ENCODE data around the gene TRPM1. TPM values are rescaled to one million over a fixed set of nuclear protein-coding genes. Genes with fewer than 3 reads are reported as not detected.

The TRPM1 gene
- total RNA-seq, 2 experiments from 2014 or later: not detected

DNA sequence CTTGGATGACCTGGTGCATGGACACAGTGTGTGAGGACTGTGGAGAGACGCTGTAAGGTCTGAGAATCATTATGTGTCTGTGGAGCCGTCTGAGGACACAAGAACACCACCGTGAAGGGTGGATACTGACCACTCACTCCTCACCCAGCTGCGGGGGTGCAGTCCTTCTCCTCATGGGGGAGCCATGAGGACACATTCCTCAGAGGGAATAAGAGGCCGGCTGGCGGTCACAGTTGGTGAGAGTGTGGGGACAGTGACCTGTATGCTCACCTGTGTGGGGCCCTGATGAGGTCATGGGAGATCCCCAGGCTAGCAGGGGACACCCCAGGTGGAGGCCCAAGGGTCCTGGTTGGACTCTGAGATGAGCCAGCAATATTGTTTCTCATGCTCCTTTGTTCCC is 2.5 kb upstream of the TRPM1 start:
- Histone ChIP-seq H3K4me1 (ENCODE audit: insufficient read depth, low read length, poor library complexity, severe bottlenecking) (peaks cover 6% of the 10 kb centered on the region), H4K20me1 (ENCODE audit: insufficient read depth, low read length) (no peaks in the 10 kb centered on the region), H3K4me3 (ENCODE audit: low read depth, low read length, poor library complexity, severe bottlenecking) (no peak overlapping the region), H3K9me3 (ENCODE audit: low read length) (no peaks in the 10 kb centered on the region), H3K79me2 (ENCODE audit: insufficient read depth, low read depth, low read length) (no peaks in the 10 kb centered on the region), H2AFZ (ENCODE audit: low read length) (no peak overlapping the region), H3K36me3 (ENCODE audit: insufficient read depth, low read length) (no peaks in the 10 kb centered on the region), H3K4me2 (ENCODE audit: low read length) (no peak overlapping the region), H3K9me2 (ENCODE audit: insufficient read depth, low read length) (no peaks in the 10 kb centered on the region), H3K27ac (ENCODE audit: low read depth, low read length, poor library complexity, severe bottlenecking) (no peak overlapping the region)
- TF ChIP-seq CTCF (conservative IDR thresholded peaks at IDR 0.05; ENCODE audit: low read length): no peak
- TF ChIP-seq EZH2phosphoT487 (IDR thresholded peaks at IDR 0.05; ENCODE audit: borderline replicate concordance, low read depth, low read length): no peak
- ChIA-PET POLR2A (no interaction called here), CTCF (ENCODE audit: unreplicated experiment) (no interaction called here)
- intact Hi-C loops (cut with micrococcal nuclease; ENCODE audit: unreplicated experiment): no loop called here
- DNase-seq (ENCODE audit: low spot score): no peak
- no TSS peak for BruUV-seq (replicated peaks)

DNA sequence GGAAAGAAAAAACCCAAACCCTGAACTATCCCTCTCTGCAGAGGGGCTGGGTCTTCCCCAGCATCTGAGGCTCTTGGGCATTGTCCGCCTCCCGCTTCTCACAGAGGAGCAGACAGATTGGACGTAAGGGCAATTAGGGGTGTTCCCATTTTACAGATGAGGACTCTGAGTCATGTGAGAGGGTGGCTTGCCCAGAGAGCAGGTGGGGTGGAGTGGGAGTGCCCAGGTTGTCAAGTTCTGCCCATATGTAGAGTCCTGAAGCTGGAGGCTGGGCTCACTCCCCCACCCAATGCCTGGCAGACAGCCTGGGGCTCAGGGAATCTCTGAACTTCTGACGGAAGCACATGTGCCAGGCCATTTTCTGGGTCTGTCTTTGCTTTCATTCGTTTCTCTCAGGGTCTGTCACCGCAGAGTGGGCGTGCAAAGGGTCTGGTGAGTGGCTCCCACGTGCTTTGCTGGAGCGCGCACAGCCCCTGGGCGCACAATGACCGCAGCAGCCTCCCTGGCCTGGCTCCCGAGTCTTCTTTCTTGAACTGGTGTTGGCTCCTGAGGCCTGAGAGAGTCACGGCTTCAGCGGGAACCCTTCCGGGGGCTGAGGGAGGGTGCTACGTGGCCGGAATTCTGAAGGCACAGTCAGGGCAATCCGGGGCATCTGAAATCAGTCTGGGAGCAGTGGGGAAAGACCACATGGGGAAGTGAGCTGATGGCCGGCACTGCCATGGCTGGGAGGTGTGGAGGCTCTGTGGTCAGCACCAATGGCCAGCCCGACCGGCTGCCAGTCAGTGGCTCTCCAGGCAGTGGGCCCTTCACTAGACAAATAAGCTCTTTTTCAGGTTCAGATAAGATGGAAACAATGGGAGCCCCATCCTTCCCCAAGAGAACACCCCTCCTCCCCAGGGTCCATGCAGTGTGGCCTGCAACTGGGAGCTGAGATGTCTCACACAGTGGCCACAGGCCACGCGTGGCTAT is 1.1 kb upstream of the TRPM1 start:
- ChIA-PET POLR2A (interaction anchor here (0.6 kb wide), 1 partner anchor 87 kb away, joined by 3 read pairs; no protein-coding TSS in a partner anchor), CTCF (ENCODE audit: unreplicated experiment) (no interaction called here)
- Histone ChIP-seq H3K4me3 (ENCODE audit: low read depth, low read length, poor library complexity, severe bottlenecking) (no peak overlapping the region), H3K4me2 (ENCODE audit: low read length) (no peak overlapping the region), H3K79me2 (ENCODE audit: insufficient read depth, low read depth, low read length) (no peaks in the 10 kb centered on the region), H4K20me1 (ENCODE audit: insufficient read depth, low read length) (no peaks in the 10 kb centered on the region), H2AFZ (ENCODE audit: low read length) (no peak overlapping the region), H3K36me3 (ENCODE audit: insufficient read depth, low read length) (no peaks in the 10 kb centered on the region), H3K4me1 (ENCODE audit: insufficient read depth, low read length, poor library complexity, severe bottlenecking) (peaks cover 6% of the 10 kb centered on the region), H3K27ac (ENCODE audit: low read depth, low read length, poor library complexity, severe bottlenecking) (no peak overlapping the region), H3K9me2 (ENCODE audit: insufficient read depth, low read length) (no peaks in the 10 kb centered on the region), H3K9me3 (ENCODE audit: low read length) (no peaks in the 10 kb centered on the region)
- no peak for DNase-seq (ENCODE audit: low spot score)
- intact Hi-C loops (cut with micrococcal nuclease; ENCODE audit: unreplicated experiment): no loop called here
- TF ChIP-seq CTCF (conservative IDR thresholded peaks at IDR 0.05; ENCODE audit: low read length) (no peak), EZH2phosphoT487 (IDR thresholded peaks at IDR 0.05; ENCODE audit: borderline replicate concordance, low read depth, low read length) (no peak)
- no TSS peak for BruUV-seq (replicated peaks)

DNA sequence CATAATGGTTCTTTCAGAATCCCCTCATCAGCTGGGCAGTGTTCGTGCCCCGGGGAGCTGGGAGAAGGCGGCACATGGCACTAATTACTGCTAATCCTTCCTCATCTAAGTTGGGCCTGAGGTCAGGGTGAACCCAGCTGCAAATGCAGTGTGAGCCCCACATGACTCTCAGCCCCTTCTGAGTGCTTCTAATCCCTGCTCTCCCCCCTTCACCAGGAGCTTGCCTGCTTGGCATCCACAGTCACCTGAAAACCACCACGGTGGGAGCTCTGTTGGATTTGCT is 455 bp upstream of the TRPM1 start:
- POLR2A ChIA-PET: interaction anchor here (0.8 to 1.2 kb wide), 3 partner anchors 9 to 165 kb away, joined by 3 read pairs; no protein-coding TSS in a partner anchor
- H4K20me1 ChIP-seq (ENCODE audit: insufficient read depth, low read length): no peaks in the 10 kb centered on the region
- DNase-seq (ENCODE audit: low spot score): no peak
- CTCF ChIA-PET (ENCODE audit: unreplicated experiment): interaction anchor here (0.7 kb wide), 1 partner anchor 81 kb away, joined by 3 read pairs; no protein-coding TSS in a partner anchor
- no peaks in the 10 kb centered on the region for H3K9me2 ChIP-seq (ENCODE audit: insufficient read depth, low read length)
- no peak overlapping the region for H3K27ac ChIP-seq (ENCODE audit: low read depth, low read length, poor library complexity, severe bottlenecking)
- peaks cover 6% of the 10 kb centered on the region for H3K4me1 ChIP-seq (ENCODE audit: insufficient read depth, low read length, poor library complexity, severe bottlenecking)
- H3K79me2 ChIP-seq (ENCODE audit: insufficient read depth, low read depth, low read length): no peaks in the 10 kb centered on the region
- no peak overlapping the region for H2AFZ ChIP-seq (ENCODE audit: low read length)
- H3K4me3 ChIP-seq (ENCODE audit: low read depth, low read length, poor library complexity, severe bottlenecking): no peak overlapping the region
- intact Hi-C loops (cut with micrococcal nuclease; ENCODE audit: unreplicated experiment): no loop called here
- H3K4me2 ChIP-seq (ENCODE audit: low read length): no peak overlapping the region
- H3K9me3 ChIP-seq (ENCODE audit: low read length): no peaks in the 10 kb centered on the region
- TF ChIP-seq EZH2phosphoT487 (IDR thresholded peaks at IDR 0.05; ENCODE audit: borderline replicate concordance, low read depth, low read length) (no peak), CTCF (conservative IDR thresholded peaks at IDR 0.05; ENCODE audit: low read length) (no peak)
- BruUV-seq (replicated peaks): no TSS peak
- no peaks in the 10 kb centered on the region for H3K36me3 ChIP-seq (ENCODE audit: insufficient read depth, low read length)

Data from OCI-LY7 (cell line).